GM10248 (cell line): Measurements from ENCODE around the gene SSR1.

Source experiments
- CTCF ChIA-PET: fragments of 300-600 bp; sonication (Branson Sonifier 250); formaldehyde crosslinking; extraction: SDS; loops from one replicate; lab custom pipeline; 2021; ENCODE audit warnings: antibody characterized with exemption; lab: Yijun Ruan, JAX
- POLR2A ChIA-PET: fragments of 350-650 bp; sonication (Branson Sonifier 250); formaldehyde crosslinking; extraction: SDS; loops from one replicate; lab custom pipeline; 2020; ENCODE audit warnings: antibody characterized with exemption; lab: Yijun Ruan, JAX
- DNase-seq: peaks from one replicate; pipeline ENCODE4 v3.0.0; 2012; ENCODE audit errors: extremely low spot score
- CTCF ChIP-seq: IDR thresholded peaks from 2 replicates; pipeline ENCODE4 v1.5.1; 2012; ENCODE audit warnings: mild to moderate bottlenecking, low read depth; ENCODE audit errors: extremely low read depth, missing control alignments, control extremely low read depth

SSR1 gene

GRCh38 chr6:7237653-7238188, 75.3 kb downstream of the SSR1 start:
- POLR2A ChIA-PET: no interaction called here
- CTCF ChIA-PET: interaction anchor here (1.0 to 3.4 kb wide), 13 partner anchors 8 to 518 kb away, joined by 3 to 17 read pairs (median 3); no protein-coding TSS in a partner anchor
- no peak for DNase-seq
- no peak for TF ChIP-seq CTCF

GRCh38 chr6:7236306-7237209, 76.4 kb downstream of the SSR1 start:
- TF ChIP-seq CTCF: no peak
- POLR2A ChIA-PET: interaction anchor here (0.6 kb wide), 1 partner anchor 251 kb away, joined by 4 read pairs; no protein-coding TSS in a partner anchor
- CTCF ChIA-PET: interaction anchor here (0.6 to 3.4 kb wide), 13 partner anchors 10 to 576 kb away, joined by 3 to 17 read pairs (median 3); no protein-coding TSS in a partner anchor
- DNase-seq: peak; percentile 57

- ChIA-PET POLR2A (no interaction called here), CTCF (interaction anchor here (0.6 to 2.2 kb wide), 12 partner anchors 8 to 576 kb away, joined by 3 to 20 read pairs (median 4); no protein-coding TSS in a partner anchor)
- DNase-seq: no peak
- no peak for TF ChIP-seq CTCF
These were observed 77.2 kb downstream of the SSR1 start for GRCh38 chr6:7235712-7236305.

GRCh38 chr6:7234547-7234946, 78.5 kb downstream of the SSR1 start:
- no peak for TF ChIP-seq CTCF
- no peak for DNase-seq
- CTCF ChIA-PET: interaction anchor here (0.6 to 2.2 kb wide), 10 partner anchors 9 to 516 kb away, joined by 3 to 20 read pairs (median 3); no protein-coding TSS in a partner anchor
- POLR2A ChIA-PET: no interaction called here

- no peak for TF ChIP-seq CTCF
- no peak for DNase-seq
- ChIA-PET CTCF (interaction anchor here (1.9 kb wide), 1 partner anchor 12 kb away, joined by 16 read pairs; no protein-coding TSS in a partner anchor), POLR2A (interaction anchor here (0.6 kb wide), 1 partner anchor 269 kb away, joined by 7 read pairs; no protein-coding TSS in a partner anchor)
These were observed 80.6 kb downstream of the SSR1 start for GRCh38 chr6:7232351-7232750.

- ChIA-PET CTCF (interaction anchor here (1.9 kb wide), 1 partner anchor 13 kb away, joined by 16 read pairs; no protein-coding TSS in a partner anchor), POLR2A (no interaction called here)
- no peak for TF ChIP-seq CTCF
- no peak for DNase-seq
These were observed 81.9 kb downstream of the SSR1 start for GRCh38 chr6:7230956-7231713.
